DOHH2 (cell line): ENCODE data around the gene PON2.

Experiments used
- H3F3A ChIP-seq: fragments of 200-600 bp; sonication (generic), shearing (Covaris generic); 2 replicates; pipeline ENCODE4 v1.6.0; 2016; ENCODE audit warnings: antibody characterized with exemption, mild to moderate bottlenecking; ENCODE audit not compliant: control insufficient read depth, insufficient read depth
- H3K27ac ChIP-seq: fragments of 200-600 bp; sonication (generic); 2 replicates; pipeline ENCODE4 v1.5.1; 2014; ENCODE audit warnings: low read depth, mild to moderate bottlenecking, low read length, moderate library complexity
- H3K27me3 ChIP-seq: fragments of 200-600 bp; sonication (generic); 2 replicates; pipeline ENCODE4 v1.6.1; 2014; ENCODE audit warnings: mild to moderate bottlenecking, low read length, mixed read lengths; ENCODE audit not compliant: control insufficient read depth
- H3K36me3 ChIP-seq: fragments of 200-600 bp; sonication (generic); 2 replicates; pipeline ENCODE4 v1.6.1; 2014; ENCODE audit warnings: mild to moderate bottlenecking, low read length, moderate library complexity, mixed read lengths; ENCODE audit not compliant: control insufficient read depth
- H3K4me1 ChIP-seq: fragments of 200-600 bp; sonication (generic); 2 replicates; pipeline ENCODE4 v1.6.1; 2014; ENCODE audit warnings: mild to moderate bottlenecking, low read length, mixed read lengths; ENCODE audit not compliant: control insufficient read depth
- H3K4me2 ChIP-seq: fragments of 200-600 bp; sonication (generic); 2 replicates; pipeline ENCODE4 v1.6.0; 2014; ENCODE audit warnings: mild to moderate bottlenecking, low read length, moderate library complexity
- H3K4me3 ChIP-seq: fragments of 200-600 bp; sonication (generic); 2 replicates; pipeline ENCODE4 v1.5.1; 2014; ENCODE audit warnings: mild to moderate bottlenecking, low read length, mixed read lengths
- H3K79me2 ChIP-seq: fragments of 200-600 bp; sonication (generic); 2 replicates; pipeline ENCODE4 v1.6.1; 2014; ENCODE audit warnings: mild to moderate bottlenecking, low read length, mixed read lengths; ENCODE audit not compliant: control insufficient read depth
- H3K9me2 ChIP-seq: fragments of 200-600 bp; sonication (generic); replicated peaks from 2 replicates; pipeline ENCODE4 v1.6.1; 2014; ENCODE audit warnings: mild to moderate bottlenecking, low read length, mixed read lengths; ENCODE audit not compliant: control insufficient read depth
- H3K9me3 ChIP-seq: fragments of 200-600 bp; sonication (generic); 2 replicates; pipeline ENCODE4 v1.6.1; 2014; ENCODE audit warnings: antibody characterized with exemption, low read length, mixed read lengths; ENCODE audit not compliant: control insufficient read depth, insufficient read depth
- H4K20me1 ChIP-seq: fragments of 200-600 bp; sonication (generic); 2 replicates; pipeline ENCODE4 v1.6.0; 2014; ENCODE audit warnings: low read depth, mild to moderate bottlenecking, antibody characterized with exemption, low read length, moderate library complexity; ENCODE audit not compliant: control insufficient read depth, insufficient read depth
- CTCF ChIP-seq: fragments of 200-600 bp; sonication (generic); IDR thresholded peaks from one replicate; pipeline ENCODE4 v1.5.1; 2014; ENCODE audit warnings: antibody characterized with exemption, mild to moderate bottlenecking, low read depth, low read length; ENCODE audit not compliant: poor library complexity, severe bottlenecking
- EZH2phosphoT487 ChIP-seq: fragments of 200-600 bp; sonication (generic); IDR thresholded peaks from 2 replicates; pipeline ENCODE4 v1.6.1; 2017; ENCODE audit warnings: borderline replicate concordance, mild to moderate bottlenecking, antibody characterized with exemption, low read length, moderate library complexity, mixed read lengths

Gene PON2

GRCh38 chr7:95365151-95365550 lies 69.7 kb downstream of the PON2 start:
- Histone ChIP-seq H4K20me1 (no peaks in the 10 kb centered on the region), H3K9me3 (no peaks in the 10 kb centered on the region), H3K4me3 (no peak overlapping the region), H3K9me2 (no peaks in the 10 kb centered on the region), H3F3A (no peaks in the 10 kb centered on the region), H3K4me1 (no peaks in the 10 kb centered on the region), H3K27me3 (no peaks in the 10 kb centered on the region), H3K36me3 (no peaks in the 10 kb centered on the region), H3K27ac (no peak overlapping the region), H3K4me2 (no peak overlapping the region), H3K79me2 (no peaks in the 10 kb centered on the region)
- TF ChIP-seq CTCF (no peak), EZH2phosphoT487 (no peak)

- H3K9me2 ChIP-seq, result no peaks in the 10 kb centered on the region
- TF ChIP-seq EZH2phosphoT487 (no peak), CTCF (no peak)
- no peak overlapping the region for H3K4me3 ChIP-seq
- H3K27ac ChIP-seq, result no peak overlapping the region
- no peaks in the 10 kb centered on the region for H3K79me2 ChIP-seq
- H3K36me3 ChIP-seq, result no peaks in the 10 kb centered on the region
- no peak overlapping the region for H3K4me2 ChIP-seq
- H3K9me3 ChIP-seq, result no peaks in the 10 kb centered on the region
- no peaks in the 10 kb centered on the region for H3K4me1 ChIP-seq
- H3K27me3 ChIP-seq, result no peaks in the 10 kb centered on the region
- H3F3A ChIP-seq, result no peaks in the 10 kb centered on the region
- no peaks in the 10 kb centered on the region for H4K20me1 ChIP-seq
Measured at GRCh38 chr7:95357623-95358022, 77.2 kb downstream of the PON2 start.
